GM12878 (cell line): ENCODE data around the gene IQSEC2. TPM values are rescaled to one million over a fixed set of nuclear protein-coding genes. Genes with fewer than 3 reads are reported as not detected.

Experiments
- ATAC-seq: fragments of 200-7000 bp; cut with Tn5 transposase; 3 replicates; pipeline ENCODE4 v1.9.1; 2020; ENCODE audit warnings: mild to moderate bottlenecking, moderate library complexity
- BruUV-seq: library from RNA; stranded (reverse); fragments of 400-500 nt; replicated peaks from 2 replicates; lab custom pipeline; 2021; lab: Mats Ljungman, UMichigan
- CTCF ChIA-PET: fragments of 300-600 bp; sonication (Branson Sonifier 250); formaldehyde crosslinking; extraction: SDS; loops from one replicate; lab custom pipeline; 2021; ENCODE audit warnings: inconsistent platforms; lab: Yijun Ruan, JAX
- POLR2A ChIA-PET: fragments of 350-600 bp; formaldehyde crosslinking; extraction: SDS; loops from one replicate; lab custom pipeline; 2021; ENCODE audit warnings: inconsistent platforms; lab: Charles Lee
- RAD21 ChIA-PET: fragments of 300-600 bp; sonication (Branson Sonifier 250); formaldehyde crosslinking; loops from one replicate; lab custom pipeline; 2023; ENCODE audit warnings: antibody characterized with exemption; ENCODE audit not compliant: unreplicated experiment; lab: Charles Lee
- SMC1A ChIA-PET: fragments of 300-600 bp; sonication (Branson Sonifier 250); formaldehyde crosslinking; loops from one replicate; lab custom pipeline; 2023; ENCODE audit not compliant: unreplicated experiment, uncharacterized antibody; lab: Charles Lee
- DNase-seq: peaks from one replicate; pipeline ENCODE4 v3.0.0-alpha.2; 2011; ENCODE audit warnings: low read depth, low spot score
- FAIRE-seq: peaks from 3 replicates; lab custom pipeline; 2011; peaks lifted over from hg19 to GRCh38; lab: Jason Lieb, UNC
- H2AFZ ChIP-seq: 2 replicates; pipeline ENCODE4 v1.6.0; 2011; ENCODE audit warnings: low read depth, low read length, control low read depth; ENCODE audit not compliant: control insufficient read depth
- H3K27ac ChIP-seq: 2 replicates; pipeline ENCODE4 v1.5.1; 2011; ENCODE audit warnings: control low read depth; ENCODE audit not compliant: control insufficient read depth, insufficient read depth
- H3K27me3 ChIP-seq, 2 experiments: replicated peaks in 1 of 2; 2 replicates each; pipeline versions ENCODE4 v1.6.0 to v1.6.1; 2011; ENCODE audit warnings: low read length in 1 of 2; ENCODE audit not compliant: control insufficient read depth in 2 of 2, insufficient read depth in 2 of 2
- H3K36me3 ChIP-seq, 2 experiments: 2 replicates each; pipeline ENCODE4 v1.5.1; 2011; ENCODE audit warnings: low read length in 1 of 2; ENCODE audit not compliant: control insufficient read depth in 2 of 2, insufficient read depth in 2 of 2
- H3K4me1 ChIP-seq: 2 replicates; pipeline ENCODE4 v1.6.1; 2011; ENCODE audit warnings: mild to moderate bottlenecking, low read length, moderate library complexity, mixed read lengths; ENCODE audit not compliant: control insufficient read depth, insufficient read depth
- H3K4me2 ChIP-seq: 2 replicates; pipeline ENCODE4 v1.6.0; 2011; ENCODE audit warnings: control low read depth; ENCODE audit not compliant: control insufficient read depth, insufficient read depth
- H3K4me3 ChIP-seq: fragments of 200-600 bp; sonication (generic); 2 replicates; pipeline ENCODE4 v1.5.1; 2016
- H3K79me2 ChIP-seq: 2 replicates; pipeline ENCODE4 v1.6.0; 2011; ENCODE audit warnings: low read length; ENCODE audit not compliant: control insufficient read depth, insufficient read depth
- H3K9ac ChIP-seq: 2 replicates; pipeline ENCODE4 v1.8.0; 2011; ENCODE audit warnings: low read length, control low read depth, mixed read lengths; ENCODE audit not compliant: control insufficient read depth, insufficient read depth
- H3K9me3 ChIP-seq: replicated peaks from 3 replicates; pipeline ENCODE4 v1.5.1; 2011; ENCODE audit warnings: mild to moderate bottlenecking, low read length; ENCODE audit not compliant: control insufficient read depth, insufficient read depth
- H4K20me1 ChIP-seq: 2 replicates; pipeline ENCODE4 v1.6.0; 2011; ENCODE audit not compliant: control insufficient read depth, insufficient read depth
- CBX3 ChIP-seq: fragments of 200-600 bp; sonication (generic); IDR thresholded peaks from 2 replicates; pipeline ENCODE4 v1.6.1; 2016; ENCODE audit warnings: low read depth, borderline replicate concordance
- HDAC6 ChIP-seq: fragments of 200-600 bp; sonication (generic); IDR thresholded peaks from one replicate; pipeline ENCODE4 v1.8.0; 2017; ENCODE audit warnings: antibody characterized with exemption; ENCODE audit not compliant: unreplicated experiment
- HDGF ChIP-seq: fragments of 450-650 bp; IDR thresholded peaks from 2 replicates; pipeline ENCODE4 v1.6.1; 2016; ENCODE audit warnings: antibody characterized with exemption
- IRF3 ChIP-seq: fragments of 450-650 bp; IDR thresholded peaks from 2 replicates; pipeline ENCODE4 v1.6.1; 2014; ENCODE audit warnings: mild to moderate bottlenecking
- LARP7 ChIP-seq: fragments of 450-650 bp; IDR thresholded peaks from 2 replicates; pipeline ENCODE4 v1.6.1; 2017; ENCODE audit warnings: mild to moderate bottlenecking
- MXI1 ChIP-seq: fragments of 150-350 bp; IDR thresholded peaks from 2 replicates; pipeline ENCODE4 v1.6.1; 2011; ENCODE audit warnings: low read depth, mild to moderate bottlenecking, inconsistent platforms, low read length, improper control_type of control experiment
- POLR2A ChIP-seq: IDR thresholded peaks from 2 replicates; pipeline ENCODE4 v1.6.1; 2011; ENCODE audit warnings: low read depth, mild to moderate bottlenecking, low read length
- POLR2AphosphoS5 ChIP-seq: IDR thresholded peaks from 2 replicates; pipeline ENCODE4 v1.6.1; 2011; ENCODE audit warnings: mild to moderate bottlenecking, low read length, inconsistent platforms
- POU2F2 ChIP-seq: IDR thresholded peaks from 3 replicates; pipeline ENCODE4 v1.6.1; 2011; ENCODE audit warnings: low read depth, mild to moderate bottlenecking, low read length, borderline replicate concordance
- SUPT20H ChIP-seq: IDR thresholded peaks from 2 replicates; pipeline ENCODE4 v1.6.1; 2011; ENCODE audit warnings: low read depth, mild to moderate bottlenecking, low read length, moderate library complexity, borderline replicate concordance; ENCODE audit not compliant: control insufficient read depth
- TBL1XR1 ChIP-seq: IDR thresholded peaks from 2 replicates; pipeline ENCODE4 v1.6.1; 2012; ENCODE audit warnings: low read depth, low read length, improper control_type of control experiment
- ZBTB40 ChIP-seq: fragments of 450-650 bp; IDR thresholded peaks from 2 replicates; pipeline ENCODE4 v1.6.1; 2016; ENCODE audit warnings: mild to moderate bottlenecking, moderate library complexity, borderline replicate concordance
- ZNF687 ChIP-seq: fragments of 450-650 bp; IDR thresholded peaks from 2 replicates; pipeline ENCODE4 v1.6.1; 2017; ENCODE audit warnings: mild to moderate bottlenecking, moderate library complexity
- WGBS: methylation state at CpG from one replicate; pipeline ENCODE4 v1.1.6; 2016; ENCODE audit warnings: low lambda C conversion rate; ENCODE audit not compliant: insufficient replicate concordance, insufficient coverage; ENCODE audit errors: missing lambda C conversion rate; 5-methylcytosine and 5-hydroxymethylcytosine counted together
- in situ Hi-C: fragments of 300-500 bp; cut with MboI; formaldehyde crosslinking; loops from 9 replicates; pipeline ENCODE4 v1.14.3; 2018; ENCODE audit warnings: mixed read lengths
- intact Hi-C: fragments of 100-400 bp; cut with micrococcal nuclease; formaldehyde crosslinking; loops from one replicate; pipeline ENCODE4 v1.14.2; 2022; ENCODE audit not compliant: unreplicated experiment
- polyA plus RNA-seq, 11 experiments: library from polyadenylated mRNA; depleted of rRNA in 4 of 11; unstranded in 6 of 11; stranded (reverse) in 5 of 11; fragments of >200 nt; fragmentation: Nextera tagmentation in 4 of 11; fragmentation: Illumina TruSeq in 1 of 11; extraction: Ambion mirVana in 4 of 11; extraction: Trizol in 1 of 11; gene quantifications; 1 replicate in 1 of 11; 2 replicates in 10 of 11; pipeline versions ENCODE4 v1.2.1 to v1.2.3, GENCODE V29; 2011 to 2016; ENCODE audit warnings: inconsistent platforms in 2 of 11, missing spikeins in 2 of 11, low read depth in 1 of 11
- total RNA-seq, 4 experiments: library from RNA; depleted of rRNA in 3 of 4; stranded (reverse); fragments of >200 nt in 3 of 4; fragmentation: Illumina TruSeq in 1 of 4; extraction: Trizol in 1 of 4; gene quantifications; 2 replicates each; pipeline versions ENCODE4 v1.2.1 to v1.2.3, GENCODE V29; 2013 to 2021

Gene IQSEC2
- total and polyA plus RNA-seq, 10 of the 15 experiments (the other 5 are each of a cell fraction or from before 2014, with no cell fraction given) = 0.01 to 0.23 (median 0.04) TPM; not detected in 3

GRCh38 chrX:53281963-53282695 lies 745 bp upstream of the IQSEC2 start:
- Histone ChIP-seq H3K9me3 (no peaks in the 10 kb centered on the region), H3K36me3 (no peaks in the 10 kb centered on the region), H3K27me3 (peaks cover 0 to 2% of the 10 kb centered on the region in 2 experiments; a peak in 1 of 4 replicates), H3K79me2 (no peaks in the 10 kb centered on the region), H3K9ac (no peak overlapping the region), H4K20me1 (no peaks in the 10 kb centered on the region), H2AFZ (no peak overlapping the region), H3K4me3 (no peak overlapping the region), H3K27ac (no peak overlapping the region), H3K4me1 (no peaks in the 10 kb centered on the region), H3K4me2 (no peak overlapping the region)
- DNase-seq (no peak), FAIRE-seq (no peak), ATAC-seq (no peak)
- CTCF ChIA-PET = interaction anchor here (0.9 to 7.0 kb wide), 6 partner anchors 10 to 164 kb away, joined by 3 to 61 read pairs (median 6); no protein-coding TSS in a partner anchor
- POLR2A ChIA-PET = no interaction called here
- intact Hi-C loops = no loop called here
- RAD21 ChIA-PET = interaction anchor here (0.6 kb wide), 1 partner anchor 9 kb away, joined by 3 read pairs; no protein-coding TSS in a partner anchor
- SMC1A ChIA-PET = interaction anchor here (1.2 kb wide), 1 partner anchor 31 kb away, joined by 3 read pairs; no protein-coding TSS in a partner anchor
- no TSS peak for BruUV-seq
- WGBS = 14% methylated on average over 5 of the region's 5 CpGs
- in situ Hi-C loops = no loop called here
- TF ChIP-seq CBX3 (no peak), POLR2AphosphoS5 (no peak), SUPT20H (no peak), IRF3 (no peak), ZBTB40 (no peak), LARP7 (no peak), TBL1XR1 (no peak), POLR2A (no peak), HDAC6 (no peak), POU2F2 (no peak), ZNF687 (no peak), HDGF (no peak), MXI1 (no peak)
